BE2C (cell line): ENCODE results near the gene TAF1.

Experiments used
- DNase-seq: peaks from one replicate; pipeline ENCODE4 v3.0.0-alpha.2; 2020
- H3K27me3 ChIP-seq: fragments of 250-450 bp; sonication (Bioruptor Pico); 2 replicates; pipeline ENCODE4 v1.5.1; 2020; ENCODE audit warnings: mild to moderate bottlenecking
- H3K36me3 ChIP-seq: fragments of 250-450 bp; sonication (Bioruptor Pico); 2 replicates; pipeline ENCODE4 v1.5.1; 2020; ENCODE audit warnings: mild to moderate bottlenecking
- H3K4me1 ChIP-seq: fragments of 250-450 bp; sonication (Bioruptor Pico); 2 replicates; pipeline ENCODE4 v1.5.1; 2020
- H3K4me3 ChIP-seq: 2 replicates; pipeline ENCODE4 v1.5.1; 2011; ENCODE audit warnings: low read depth, low read length
- H3K9me3 ChIP-seq: fragments of 250-450 bp; sonication (Bioruptor Pico); 2 replicates; pipeline ENCODE4 v1.5.1; 2020
- CTCF ChIP-seq: IDR thresholded peaks from 2 replicates; pipeline ENCODE4 v1.5.1; 2012; ENCODE audit warnings: mild to moderate bottlenecking, low read depth, low read length

TAF1 gene

GRCh38 chrX:71515038-71515396 lies 148.9 kb downstream of the TAF1 start:
- H3K4me3 ChIP-seq, result no peak overlapping the region

More at GRCh38 chrX:71515038-71515396, 148.9 kb downstream of the TAF1 start:
- Histone ChIP-seq H3K36me3 (no peaks in the 10 kb centered on the region), H3K9me3 (no peaks in the 10 kb centered on the region), H3K27me3 (no peaks in the 10 kb centered on the region), H3K4me1 (no peaks in the 10 kb centered on the region)
- no peak for TF ChIP-seq CTCF
- no peak for DNase-seq
